Embryonic facial prominence (tissue), 1 donor: ENCODE data around the gene OBSCN.

ENCODE experiments used
- DNase-seq: peaks from one replicate; pipeline ENCODE4 v3.0.0-alpha.2; 2016; ENCODE audit errors: extremely low spot score

OBSCN gene

GRCh38 chr1:228308085-228308601, 100.3 kb downstream of the OBSCN start:
- no peak for DNase-seq

- DNase-seq = no peak
Measured at GRCh38 chr1:228308628-228309325, 100.9 kb downstream of the OBSCN start.

- no peak for DNase-seq
Measured at GRCh38 chr1:228309326-228310067, 101.7 kb downstream of the OBSCN start.

- DNase-seq = no peak
Measured at GRCh38 chr1:228310162-228310792, 102.4 kb downstream of the OBSCN start.

- no peak for DNase-seq
Measured at GRCh38 chr1:228311091-228311490, 103.2 kb downstream of the OBSCN start.

- DNase-seq = no peak
Measured at GRCh38 chr1:228312136-228312764, 104.4 kb downstream of the OBSCN start.

GRCh38 chr1:228313536-228314277, 105.9 kb downstream of the OBSCN start:
- no peak for DNase-seq

- no peak for DNase-seq
Measured at GRCh38 chr1:228314315-228314657, 106.4 kb downstream of the OBSCN start.

- no peak for DNase-seq
Measured at GRCh38 chr1:228314658-228315483, 107.0 kb downstream of the OBSCN start.

GRCh38 chr1:228315484-228315944, 107.7 kb downstream of the OBSCN start:
- no peak for DNase-seq

GRCh38 chr1:228315945-228316588, 108.2 kb downstream of the OBSCN start:
- DNase-seq = no peak

- DNase-seq = no peak
Measured at GRCh38 chr1:228316589-228317387, 108.9 kb downstream of the OBSCN start.

GRCh38 chr1:228317411-228317828, 109.6 kb downstream of the OBSCN start:
- DNase-seq = no peak

GRCh38 chr1:228317891-228318810, 110.3 kb downstream of the OBSCN start:
- no peak for DNase-seq

GRCh38 chr1:228318823-228319241, 111.0 kb downstream of the OBSCN start:
- DNase-seq = no peak

- no peak for DNase-seq
Measured at GRCh38 chr1:228319352-228320088, 111.7 kb downstream of the OBSCN start.

- DNase-seq = no peak
Measured at GRCh38 chr1:228320394-228320793, 112.5 kb downstream of the OBSCN start.
